Measurements from ENCODE around the gene PDE4D. TPM values are rescaled to one million over a fixed set of nuclear protein-coding genes. Genes with fewer than 3 reads are reported as not detected.

Gene PDE4D
- total RNA-seq, 2 experiments from 2014 or later: 0.50 to 0.51 TPM

- intact Hi-C loops (cut with micrococcal nuclease; ENCODE audit: unreplicated experiment): no loop called here
- no peak overlapping the region for H2AFZ ChIP-seq (ENCODE audit: low read length)
- H3K4me2 ChIP-seq (ENCODE audit: low read length): no peak overlapping the region
- no peaks in the 10 kb centered on the region for H3K4me1 ChIP-seq (ENCODE audit: insufficient read depth, low read length, poor library complexity, severe bottlenecking)
- ChIA-PET CTCF (ENCODE audit: unreplicated experiment) (no interaction called here), POLR2A (no interaction called here)
- H3K4me3 ChIP-seq (ENCODE audit: low read depth, low read length, poor library complexity, severe bottlenecking): no peak overlapping the region
- H3K9me2 ChIP-seq (ENCODE audit: insufficient read depth, low read length): no peaks in the 10 kb centered on the region
- no peaks in the 10 kb centered on the region for H3K36me3 ChIP-seq (ENCODE audit: insufficient read depth, low read length)
- DNase-seq (ENCODE audit: low spot score): no peak
- TF ChIP-seq, protein P1, sequence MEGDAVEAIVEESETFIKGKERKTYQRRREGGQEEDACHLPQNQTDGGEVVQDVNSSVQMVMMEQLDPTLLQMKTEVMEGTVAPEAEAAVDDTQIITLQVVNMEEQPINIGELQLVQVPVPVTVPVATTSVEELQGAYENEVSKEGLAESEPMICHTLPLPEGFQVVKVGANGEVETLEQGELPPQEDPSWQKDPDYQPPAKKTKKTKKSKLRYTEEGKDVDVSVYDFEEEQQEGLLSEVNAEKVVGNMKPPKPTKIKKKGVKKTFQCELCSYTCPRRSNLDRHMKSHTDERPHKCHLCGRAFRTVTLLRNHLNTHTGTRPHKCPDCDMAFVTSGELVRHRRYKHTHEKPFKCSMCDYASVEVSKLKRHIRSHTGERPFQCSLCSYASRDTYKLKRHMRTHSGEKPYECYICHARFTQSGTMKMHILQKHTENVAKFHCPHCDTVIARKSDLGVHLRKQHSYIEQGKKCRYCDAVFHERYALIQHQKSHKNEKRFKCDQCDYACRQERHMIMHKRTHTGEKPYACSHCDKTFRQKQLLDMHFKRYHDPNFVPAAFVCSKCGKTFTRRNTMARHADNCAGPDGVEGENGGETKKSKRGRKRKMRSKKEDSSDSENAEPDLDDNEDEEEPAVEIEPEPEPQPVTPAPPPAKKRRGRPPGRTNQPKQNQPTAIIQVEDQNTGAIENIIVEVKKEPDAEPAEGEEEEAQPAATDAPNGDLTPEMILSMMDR (conservative IDR thresholded peaks at IDR 0.05; ENCODE audit: low read length): no peak
- no peak for TF ChIP-seq EZH2phosphoT487 (IDR thresholded peaks at IDR 0.05; ENCODE audit: borderline replicate concordance, low read depth, low read length)
- peaks cover 8% of the 10 kb centered on the region for H3K9me3 ChIP-seq (ENCODE audit: low read length)
- H3K27ac ChIP-seq (ENCODE audit: low read depth, low read length, poor library complexity, severe bottlenecking): no peak overlapping the region
- no TSS peak for BruUV-seq (replicated peaks)
- H3K79me2 ChIP-seq (ENCODE audit: insufficient read depth, low read depth, low read length): no peaks in the 10 kb centered on the region
- H4K20me1 ChIP-seq (ENCODE audit: insufficient read depth, low read length): no peaks in the 10 kb centered on the region
Observed at GRCh38 chr5:59525311-59525710, 368.2 kb downstream of the PDE4D start.

- CTCF ChIA-PET (ENCODE audit: unreplicated experiment): no interaction called here
- no TSS peak for BruUV-seq (replicated peaks)
- Histone ChIP-seq H3K4me3 (ENCODE audit: low read depth, low read length, poor library complexity, severe bottlenecking) (no peak overlapping the region), H3K27ac (ENCODE audit: low read depth, low read length, poor library complexity, severe bottlenecking) (no peak overlapping the region), H2AFZ (ENCODE audit: low read length) (no peak overlapping the region), H3K4me2 (ENCODE audit: low read length) (no peak overlapping the region), H3K4me1 (ENCODE audit: insufficient read depth, low read length, poor library complexity, severe bottlenecking) (no peaks in the 10 kb centered on the region), H3K79me2 (ENCODE audit: insufficient read depth, low read depth, low read length) (no peaks in the 10 kb centered on the region), H3K9me2 (ENCODE audit: insufficient read depth, low read length) (no peaks in the 10 kb centered on the region), H3K36me3 (ENCODE audit: insufficient read depth, low read length) (no peaks in the 10 kb centered on the region), H3K9me3 (ENCODE audit: low read length) (peaks cover 8% of the 10 kb centered on the region), H4K20me1 (ENCODE audit: insufficient read depth, low read length) (no peaks in the 10 kb centered on the region)
- intact Hi-C loops (cut with micrococcal nuclease; ENCODE audit: unreplicated experiment): no loop called here
- TF ChIP-seq, protein P1 (conservative IDR thresholded peaks at IDR 0.05; ENCODE audit: low read length): no peak
- no peak for TF ChIP-seq EZH2phosphoT487 (IDR thresholded peaks at IDR 0.05; ENCODE audit: borderline replicate concordance, low read depth, low read length)
- POLR2A ChIA-PET: interaction anchor here (0.6 to 1.2 kb wide), 4 partner anchors 14 to 137 kb away, joined by 3 to 4 read pairs (median 3); no protein-coding TSS in a partner anchor
- no peak for DNase-seq (ENCODE audit: low spot score)
Observed at GRCh38 chr5:59522201-59522831, 371.2 kb downstream of the PDE4D start.

- H3K4me3 ChIP-seq (ENCODE audit: low read depth, low read length, poor library complexity, severe bottlenecking): no peak overlapping the region
- H3K79me2 ChIP-seq (ENCODE audit: insufficient read depth, low read depth, low read length): no peaks in the 10 kb centered on the region
- intact Hi-C loops (cut with micrococcal nuclease; ENCODE audit: unreplicated experiment): no loop called here
- no peak for DNase-seq (ENCODE audit: low spot score)
- no peak overlapping the region for H3K27ac ChIP-seq (ENCODE audit: low read depth, low read length, poor library complexity, severe bottlenecking)
- no peak overlapping the region for H3K4me2 ChIP-seq (ENCODE audit: low read length)
- no peak overlapping the region for H2AFZ ChIP-seq (ENCODE audit: low read length)
- TF ChIP-seq, protein P1 (conservative IDR thresholded peaks at IDR 0.05; ENCODE audit: low read length): no peak
- no peak for TF ChIP-seq EZH2phosphoT487 (IDR thresholded peaks at IDR 0.05; ENCODE audit: borderline replicate concordance, low read depth, low read length)
- ChIA-PET CTCF (ENCODE audit: unreplicated experiment) (no interaction called here), POLR2A (interaction anchor here (0.6 to 0.7 kb wide), 2 partner anchors 13 to 138 kb away, joined by 3 to 4 read pairs; no protein-coding TSS in a partner anchor)
- H3K36me3 ChIP-seq (ENCODE audit: insufficient read depth, low read length): no peaks in the 10 kb centered on the region
- H4K20me1 ChIP-seq (ENCODE audit: insufficient read depth, low read length): no peaks in the 10 kb centered on the region
- H3K9me3 ChIP-seq (ENCODE audit: low read length): peaks cover 8% of the 10 kb centered on the region
- no peaks in the 10 kb centered on the region for H3K9me2 ChIP-seq (ENCODE audit: insufficient read depth, low read length)
- H3K4me1 ChIP-seq (ENCODE audit: insufficient read depth, low read length, poor library complexity, severe bottlenecking): no peaks in the 10 kb centered on the region
- BruUV-seq (replicated peaks): no TSS peak
Observed at GRCh38 chr5:59521476-59521875, 372.1 kb downstream of the PDE4D start.
